ENCODE measurements around the gene INPP5A.

INPP5A gene

GRCh38 chr10:132708441-132708840 lies 170.9 kb downstream of the INPP5A start:
- Histone ChIP-seq H3K4ac (ENCODE audit: low read length) (no peak overlapping the region), H2BK5ac (ENCODE audit: low read length) (peak overlapping the region; percentile 18), H3K27me3 (ENCODE audit: control insufficient read depth in 3 of 3, insufficient read depth in 3 of 3, low read depth in 1 of 3, low read length in 3 of 3) (peaks cover 0 to 25% (median 0%) of the 10 kb centered on the region in 3 experiments), H3K14ac (ENCODE audit: low read length) (no peak overlapping the region), H3K18ac (ENCODE audit: low read length) (peak overlapping the region; percentile 39), H2BK12ac (ENCODE audit: low read length) (no peak overlapping the region), H2AK5ac (ENCODE audit: low read depth, low read length) (no peak overlapping the region), H3K79me1 (ENCODE audit: low read depth, low read length) (peaks cover 5% of the 10 kb centered on the region), H2AFZ (ENCODE audit: low read length) (no peak overlapping the region), H3K4me1 (ENCODE audit: control insufficient read depth in 2 of 2, insufficient read depth in 1 of 2, low read depth in 1 of 2, low read length in 2 of 2) (peaks cover 18 to 24% of the 10 kb centered on the region in 2 donors), H2BK15ac (ENCODE audit: low read length) (no peak overlapping the region), H3K27ac (replicated peaks; ENCODE audit: low read length) (no peak overlapping the region), H3K9ac (ENCODE audit: low read depth, low read length, poor library complexity) (no peak overlapping the region), H3K23ac (ENCODE audit: low read depth, low read length, poor library complexity) (no peak overlapping the region), H4K8ac (ENCODE audit: low read depth, low read length) (no peak overlapping the region), H3K4me3 (ENCODE audit: low read length in 2 of 2) (no peak overlapping the region), H2BK120ac (ENCODE audit: low read depth, low read length) (peak overlapping the region; percentile 24), H3K4me2 (ENCODE audit: insufficient read depth, low read length, poor library complexity, severe bottlenecking) (no peak overlapping the region), H4K91ac (ENCODE audit: low read depth, low read length, poor library complexity) (no peak overlapping the region), H3K36me3 (replicated peaks in 1 of 2; ENCODE audit: control insufficient read depth in 2 of 2, insufficient read depth in 2 of 2, low read length in 2 of 2) (peaks cover 4 to 5% of the 10 kb centered on the region in 2 donors), H3K9me3 (replicated peaks in 1 of 2; ENCODE audit: control insufficient read depth in 2 of 2, insufficient read depth in 1 of 2, low read depth in 1 of 2, low read length in 2 of 2) (peaks cover 30 to 37% of the 10 kb centered on the region in 2 donors)
- DNase-seq (ENCODE audit: low spot score) = no peak
- no CpG with 5 or more reads among the region's 15 CpGs for WGBS, 2 donors (ENCODE audit: extremely low coverage in 2 of 2, insufficient read length in 2 of 2, insufficient replicate concordance in 1 of 2)

DNA sequence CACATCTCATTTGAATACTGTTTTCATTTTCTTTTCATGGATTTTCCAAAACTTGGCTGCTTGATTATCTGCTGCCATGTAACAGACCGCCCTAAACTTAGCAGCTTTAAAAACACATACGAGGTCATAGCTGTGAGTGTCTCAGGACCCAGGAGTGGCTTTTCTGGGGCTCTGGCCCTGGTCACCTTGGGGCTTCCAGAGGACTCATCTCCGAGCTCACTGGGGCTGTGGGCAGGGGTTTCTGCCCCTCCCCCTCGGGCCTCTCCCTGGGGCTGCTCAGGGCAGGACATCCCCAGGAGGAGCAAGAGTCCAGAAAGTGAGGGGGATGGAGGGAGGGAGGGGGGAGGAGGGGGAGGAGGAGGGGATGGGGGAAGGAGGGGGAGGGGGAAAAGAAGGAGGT lies 171.3 kb downstream of the INPP5A start:
- no peak overlapping the region for H2BK12ac ChIP-seq (ENCODE audit: low read length)
- H2BK15ac ChIP-seq (ENCODE audit: low read length) = no peak overlapping the region
- H3K36me3 ChIP-seq (replicated peaks in 1 of 2; ENCODE audit: control insufficient read depth in 2 of 2, insufficient read depth in 2 of 2, low read length in 2 of 2) = peaks cover 4 to 5% of the 10 kb centered on the region in 2 donors
- peaks cover 2% of the 10 kb centered on the region for H3K79me1 ChIP-seq (ENCODE audit: low read depth, low read length)
- WGBS, 2 donors (ENCODE audit: extremely low coverage in 2 of 2, insufficient read length in 2 of 2, insufficient replicate concordance in 1 of 2) = no CpG with 5 or more reads among the region's 4 CpGs
- peaks cover 30 to 37% of the 10 kb centered on the region in 2 donors for H3K9me3 ChIP-seq (replicated peaks in 1 of 2; ENCODE audit: control insufficient read depth in 2 of 2, insufficient read depth in 1 of 2, low read depth in 1 of 2, low read length in 2 of 2)
- no peak overlapping the region for H2AFZ ChIP-seq (ENCODE audit: low read length)
- H4K91ac ChIP-seq (ENCODE audit: low read depth, low read length, poor library complexity) = no peak overlapping the region
- no peak overlapping the region for H3K27ac ChIP-seq (replicated peaks; ENCODE audit: low read length)
- peaks cover 0 to 25% (median 0%) of the 10 kb centered on the region in 3 experiments for H3K27me3 ChIP-seq (ENCODE audit: control insufficient read depth in 3 of 3, insufficient read depth in 3 of 3, low read depth in 1 of 3, low read length in 3 of 3)
- no peak overlapping the region for H3K23ac ChIP-seq (ENCODE audit: low read depth, low read length, poor library complexity)
- DNase-seq (ENCODE audit: low spot score) = no peak
- peaks cover 23 to 29% of the 10 kb centered on the region in 2 donors for H3K4me1 ChIP-seq (ENCODE audit: control insufficient read depth in 2 of 2, insufficient read depth in 1 of 2, low read depth in 1 of 2, low read length in 2 of 2)
- H3K14ac ChIP-seq (ENCODE audit: low read length) = no peak overlapping the region
- H4K8ac ChIP-seq (ENCODE audit: low read depth, low read length) = no peak overlapping the region
- no peak overlapping the region for H3K4me3 ChIP-seq (ENCODE audit: low read length in 2 of 2)
- H2BK120ac ChIP-seq (ENCODE audit: low read depth, low read length) = peak overlapping the region; percentile 24
- no peak overlapping the region for H3K9ac ChIP-seq (ENCODE audit: low read depth, low read length, poor library complexity)
- H3K4me2 ChIP-seq (ENCODE audit: insufficient read depth, low read length, poor library complexity, severe bottlenecking) = no peak overlapping the region
- H2AK5ac ChIP-seq (ENCODE audit: low read depth, low read length) = no peak overlapping the region
- H3K18ac ChIP-seq (ENCODE audit: low read length) = no peak overlapping the region
- peak overlapping the region; percentile 18 for H2BK5ac ChIP-seq (ENCODE audit: low read length)
- H3K4ac ChIP-seq (ENCODE audit: low read length) = no peak overlapping the region

GRCh38 chr10:132709471-132709951 lies 171.9 kb downstream of the INPP5A start:
- Histone ChIP-seq H3K4me1 (ENCODE audit: control insufficient read depth in 2 of 2, insufficient read depth in 1 of 2, low read depth in 1 of 2, low read length in 2 of 2) (peaks cover 26 to 32% of the 10 kb centered on the region in 2 donors), H3K79me1 (ENCODE audit: low read depth, low read length) (no peaks in the 10 kb centered on the region), H3K9me3 (replicated peaks in 1 of 2; ENCODE audit: control insufficient read depth in 2 of 2, insufficient read depth in 1 of 2, low read depth in 1 of 2, low read length in 2 of 2) (peaks cover 27 to 37% of the 10 kb centered on the region in 2 donors), H3K27me3 (ENCODE audit: control insufficient read depth in 3 of 3, insufficient read depth in 3 of 3, low read depth in 1 of 3, low read length in 3 of 3) (peaks cover 0 to 25% (median 0%) of the 10 kb centered on the region in 3 experiments), H2BK15ac (ENCODE audit: low read length) (no peak overlapping the region), H3K14ac (ENCODE audit: low read length) (peak overlapping the region; percentile 39), H3K36me3 (replicated peaks in 1 of 2; ENCODE audit: control insufficient read depth in 2 of 2, insufficient read depth in 2 of 2, low read length in 2 of 2) (peaks cover 4 to 5% of the 10 kb centered on the region in 2 donors), H3K23ac (ENCODE audit: low read depth, low read length, poor library complexity) (peak overlapping the region; percentile 88), H3K9ac (ENCODE audit: low read depth, low read length, poor library complexity) (peak overlapping the region; percentile 47), H2BK12ac (ENCODE audit: low read length) (peak overlapping the region; percentile 24), H2AFZ (ENCODE audit: low read length) (no peak overlapping the region), H2AK5ac (ENCODE audit: low read depth, low read length) (no peak overlapping the region), H3K4me2 (ENCODE audit: insufficient read depth, low read length, poor library complexity, severe bottlenecking) (no peak overlapping the region), H3K18ac (ENCODE audit: low read length) (peak overlapping the region; percentile 74), H4K91ac (ENCODE audit: low read depth, low read length, poor library complexity) (no peak overlapping the region), H4K8ac (ENCODE audit: low read depth, low read length) (no peak overlapping the region), H2BK120ac (ENCODE audit: low read depth, low read length) (no peak overlapping the region), H3K4me3 (ENCODE audit: low read length in 2 of 2) (no peak overlapping the region), H3K4ac (ENCODE audit: low read length) (no peak overlapping the region), H3K27ac (replicated peaks; ENCODE audit: low read length) (no peak overlapping the region), H2BK5ac (ENCODE audit: low read length) (no peak overlapping the region)
- WGBS, 2 donors (ENCODE audit: extremely low coverage in 2 of 2, insufficient read length in 2 of 2, insufficient replicate concordance in 1 of 2) = no CpG with 5 or more reads among the region's 13 CpGs
- DNase-seq (ENCODE audit: low spot score) = no peak

GRCh38 chr10:132710036-132710686 lies 172.6 kb downstream of the INPP5A start:
- H3K18ac ChIP-seq (ENCODE audit: low read length) = no peak overlapping the region
- no CpG with 5 or more reads among the region's 22 CpGs for WGBS, 2 donors (ENCODE audit: extremely low coverage in 2 of 2, insufficient read length in 2 of 2, insufficient replicate concordance in 1 of 2)

More at GRCh38 chr10:132710036-132710686, 172.6 kb downstream of the INPP5A start:
- H3K4ac ChIP-seq (ENCODE audit: low read length) = no peak overlapping the region
- DNase-seq (ENCODE audit: low spot score) = no peak
- H2BK5ac ChIP-seq (ENCODE audit: low read length) = no peak overlapping the region
- H3K4me2 ChIP-seq (ENCODE audit: insufficient read depth, low read length, poor library complexity, severe bottlenecking) = no peak overlapping the region
- peaks cover 27 to 34% of the 10 kb centered on the region in 2 donors for H3K9me3 ChIP-seq (replicated peaks in 1 of 2; ENCODE audit: control insufficient read depth in 2 of 2, insufficient read depth in 1 of 2, low read depth in 1 of 2, low read length in 2 of 2)
- no peaks in the 10 kb centered on the region for H3K79me1 ChIP-seq (ENCODE audit: low read depth, low read length)
- peaks cover 33 to 39% of the 10 kb centered on the region in 2 donors for H3K4me1 ChIP-seq (ENCODE audit: control insufficient read depth in 2 of 2, insufficient read depth in 1 of 2, low read depth in 1 of 2, low read length in 2 of 2)
- peak overlapping the region; percentile 63 for H2BK12ac ChIP-seq (ENCODE audit: low read length)
- peak overlapping the region; percentile 56 for H3K9ac ChIP-seq (ENCODE audit: low read depth, low read length, poor library complexity)
- H3K36me3 ChIP-seq (replicated peaks in 1 of 2; ENCODE audit: control insufficient read depth in 2 of 2, insufficient read depth in 2 of 2, low read length in 2 of 2) = peaks cover 4 to 5% of the 10 kb centered on the region in 2 donors
- no peak overlapping the region for H2AFZ ChIP-seq (ENCODE audit: low read length)
- H2BK15ac ChIP-seq (ENCODE audit: low read length) = no peak overlapping the region
- H3K4me3 ChIP-seq (ENCODE audit: low read length in 2 of 2) = no peak overlapping the region
- H3K27me3 ChIP-seq (ENCODE audit: control insufficient read depth in 3 of 3, insufficient read depth in 3 of 3, low read depth in 1 of 3, low read length in 3 of 3) = peaks cover 0 to 29% (median 0%) of the 10 kb centered on the region in 3 experiments
- H2AK5ac ChIP-seq (ENCODE audit: low read depth, low read length) = no peak overlapping the region
- H3K23ac ChIP-seq (ENCODE audit: low read depth, low read length, poor library complexity) = peak overlapping the region; percentile 82
- peak overlapping the region; percentile 63 for H3K14ac ChIP-seq (ENCODE audit: low read length)
- H4K8ac ChIP-seq (ENCODE audit: low read depth, low read length) = no peak overlapping the region
- H3K27ac ChIP-seq (replicated peaks; ENCODE audit: low read length) = no peak overlapping the region
- H4K91ac ChIP-seq (ENCODE audit: low read depth, low read length, poor library complexity) = no peak overlapping the region
- no peak overlapping the region for H2BK120ac ChIP-seq (ENCODE audit: low read depth, low read length)

All from neuronal stem cell (in vitro differentiated cells).